PFSK-1 (cell line): Measurements from ENCODE around the gene RIMS1.

Experiments
- POLR2AphosphoS5 ChIP-seq: IDR thresholded peaks from 2 replicates; pipeline ENCODE4 v1.6.1; 2012; ENCODE audit warnings: low read depth, mild to moderate bottlenecking, control low read depth, low read length, moderate library complexity
- SIN3A ChIP-seq: IDR thresholded peaks from 2 replicates; pipeline ENCODE4 v1.6.1; 2012; ENCODE audit warnings: mild to moderate bottlenecking, low read length, moderate library complexity, borderline replicate concordance; ENCODE audit not compliant: insufficient read depth
- TF ChIP-seq, protein P1 (sequence below), 2 experiments: IDR thresholded peaks; 2 replicates each; pipeline versions ENCODE4 v1.6.1 to v1.8.0; 2011 to 2012; ENCODE audit warnings: low read depth in 2 of 2, low read length in 2 of 2, control low read depth in 1 of 2, inconsistent platforms in 1 of 2, mild to moderate bottlenecking in 1 of 2, moderate library complexity in 1 of 2; ENCODE audit not compliant: insufficient read depth in 1 of 2

DNA sequence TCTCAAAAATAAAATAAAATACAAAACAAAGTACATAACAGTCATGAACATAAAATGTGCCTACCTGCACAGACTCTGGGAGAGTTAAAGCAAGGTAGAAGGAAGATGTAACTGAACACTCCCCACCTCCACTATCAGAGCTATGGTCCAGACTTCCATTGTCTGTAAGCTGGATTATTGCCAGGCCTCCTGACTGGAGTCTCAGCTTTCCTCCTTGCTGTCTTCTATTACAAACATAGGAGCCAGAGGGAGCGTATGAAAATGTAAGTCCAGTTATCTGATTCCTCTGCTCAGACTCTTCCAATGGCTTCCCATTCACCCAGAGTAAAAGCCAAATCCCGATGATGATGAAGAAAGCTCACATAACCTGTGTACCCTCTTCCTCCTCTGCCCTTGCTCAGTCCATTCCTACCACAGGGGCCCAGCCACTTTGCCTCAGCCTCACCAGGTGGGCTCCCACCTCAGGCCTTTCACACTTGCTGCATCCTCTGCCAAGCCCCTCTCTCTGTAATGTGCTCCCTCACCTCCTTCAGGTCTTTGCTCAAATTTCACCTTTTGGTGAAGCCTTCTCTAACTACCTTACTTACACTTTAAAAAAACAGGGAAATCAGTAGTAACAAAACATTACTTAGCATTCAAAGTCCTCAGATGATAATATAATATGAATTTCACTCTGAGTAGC is 194.1 kb downstream of the RIMS1 start:
- TF ChIP-seq, protein P1, sequence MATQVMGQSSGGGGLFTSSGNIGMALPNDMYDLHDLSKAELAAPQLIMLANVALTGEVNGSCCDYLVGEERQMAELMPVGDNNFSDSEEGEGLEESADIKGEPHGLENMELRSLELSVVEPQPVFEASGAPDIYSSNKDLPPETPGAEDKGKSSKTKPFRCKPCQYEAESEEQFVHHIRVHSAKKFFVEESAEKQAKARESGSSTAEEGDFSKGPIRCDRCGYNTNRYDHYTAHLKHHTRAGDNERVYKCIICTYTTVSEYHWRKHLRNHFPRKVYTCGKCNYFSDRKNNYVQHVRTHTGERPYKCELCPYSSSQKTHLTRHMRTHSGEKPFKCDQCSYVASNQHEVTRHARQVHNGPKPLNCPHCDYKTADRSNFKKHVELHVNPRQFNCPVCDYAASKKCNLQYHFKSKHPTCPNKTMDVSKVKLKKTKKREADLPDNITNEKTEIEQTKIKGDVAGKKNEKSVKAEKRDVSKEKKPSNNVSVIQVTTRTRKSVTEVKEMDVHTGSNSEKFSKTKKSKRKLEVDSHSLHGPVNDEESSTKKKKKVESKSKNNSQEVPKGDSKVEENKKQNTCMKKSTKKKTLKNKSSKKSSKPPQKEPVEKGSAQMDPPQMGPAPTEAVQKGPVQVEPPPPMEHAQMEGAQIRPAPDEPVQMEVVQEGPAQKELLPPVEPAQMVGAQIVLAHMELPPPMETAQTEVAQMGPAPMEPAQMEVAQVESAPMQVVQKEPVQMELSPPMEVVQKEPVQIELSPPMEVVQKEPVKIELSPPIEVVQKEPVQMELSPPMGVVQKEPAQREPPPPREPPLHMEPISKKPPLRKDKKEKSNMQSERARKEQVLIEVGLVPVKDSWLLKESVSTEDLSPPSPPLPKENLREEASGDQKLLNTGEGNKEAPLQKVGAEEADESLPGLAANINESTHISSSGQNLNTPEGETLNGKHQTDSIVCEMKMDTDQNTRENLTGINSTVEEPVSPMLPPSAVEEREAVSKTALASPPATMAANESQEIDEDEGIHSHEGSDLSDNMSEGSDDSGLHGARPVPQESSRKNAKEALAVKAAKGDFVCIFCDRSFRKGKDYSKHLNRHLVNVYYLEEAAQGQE (IDR thresholded peaks at IDR 0.05; ENCODE audit: insufficient read depth in 1 of 2, low read depth in 2 of 2, low read length in 2 of 2): no peak
- TF ChIP-seq POLR2AphosphoS5 (no peak), SIN3A (no peak)
